ENCODE results near the gene TGFBR2. TPM values are rescaled to one million over a fixed set of nuclear protein-coding genes. Genes with fewer than 3 reads are reported as not detected.
"Not testable (repeated sequence)": the region's sequence is repeated elsewhere in the genome, so short reads cannot be mapped to it uniquely, and the experiment has no call there.

The TGFBR2 gene
- total RNA-seq, 2 experiments from 2014 or later: 74.4 to 77.8 TPM

GRCh38 chr3:30624480-30624879 is 18.1 kb downstream of the TGFBR2 start:
- DNase-seq, H3K4me3 Mint-ChIP-seq, H3K9me3 Mint-ChIP-seq, POLR2A ChIA-PET, H3K27me3 Mint-ChIP-seq: not testable (repeated sequence)
- Mint-ChIP-seq H3K27ac (peak overlapping the region; percentile 83), H3K4me1 (peaks cover 94% of the 10 kb centered on the region), H3K36me3 (ENCODE audit: low read depth) (peaks cover 76% of the 10 kb centered on the region)
- CTCF ChIA-PET: interaction anchor here (1.0 to 1.7 kb wide), 3 partner anchors 9 to 18 kb away, joined by 3 to 4 read pairs (median 3); partner anchors contain the start of gene TGFBR2

GRCh38 chr3:30625541-30626438 is 19.4 kb downstream of the TGFBR2 start:
- Mint-ChIP-seq H3K36me3 (ENCODE audit: low read depth) (peaks cover 75% of the 10 kb centered on the region), H3K4me1 (peaks cover 94% of the 10 kb centered on the region), H3K9me3 (no peaks in the 10 kb centered on the region), H3K4me3 (no peak overlapping the region), H3K27me3 (no peaks in the 10 kb centered on the region), H3K27ac (peak overlapping the region; percentile 78)
- ChIA-PET POLR2A (no interaction called here), CTCF (interaction anchor here (0.8 to 1.7 kb wide), 3 partner anchors 10 to 32 kb away, joined by 3 to 4 read pairs (median 3); partner anchors contain the start of gene TGFBR2)
- DNase-seq: no peak

- H3K36me3 Mint-ChIP-seq (ENCODE audit: low read depth): peaks cover 72% of the 10 kb centered on the region
- H3K4me1 Mint-ChIP-seq: peaks cover 94% of the 10 kb centered on the region
- POLR2A ChIA-PET: no interaction called here
- no peak overlapping the region for H3K4me3 Mint-ChIP-seq
- peak overlapping the region; percentile 78 for H3K27ac Mint-ChIP-seq
- no peaks in the 10 kb centered on the region for H3K9me3 Mint-ChIP-seq
- no peak for DNase-seq
- CTCF ChIA-PET: interaction anchor here (1.0 kb wide), 1 partner anchor 10 kb away, joined by 6 read pairs; no protein-coding TSS in a partner anchor
- no peaks in the 10 kb centered on the region for H3K27me3 Mint-ChIP-seq
These were observed 20.2 kb downstream of the TGFBR2 start for GRCh38 chr3:30626443-30627180.

- Mint-ChIP-seq H3K9me3 (no peaks in the 10 kb centered on the region), H3K36me3 (ENCODE audit: low read depth) (peaks cover 72% of the 10 kb centered on the region), H3K4me1 (peaks cover 94% of the 10 kb centered on the region), H3K27me3 (no peaks in the 10 kb centered on the region), H3K4me3 (peak overlapping the region; percentile 49), H3K27ac (peak overlapping the region; percentile 97)
- no peak for DNase-seq
- ChIA-PET POLR2A (interaction anchor here (1.1 kb wide), 1 partner anchor 12 kb away, joined by 3 read pairs; no protein-coding TSS in a partner anchor), CTCF (interaction anchor here (0.6 to 2.6 kb wide), 11 partner anchors 9 to 904 kb away, joined by 3 to 13 read pairs (median 4); partner anchors contain the start of gene STT3B)
These were observed 22.0 kb downstream of the TGFBR2 start for GRCh38 chr3:30628205-30628900.

GRCh38 chr3:30628901-30629590 is 22.6 kb downstream of the TGFBR2 start:
- Mint-ChIP-seq H3K4me1 (peaks cover 93% of the 10 kb centered on the region), H3K27ac (peak overlapping the region; percentile 97), H3K9me3 (no peaks in the 10 kb centered on the region), H3K4me3 (peak overlapping the region; percentile 49), H3K27me3 (no peaks in the 10 kb centered on the region), H3K36me3 (ENCODE audit: low read depth) (peaks cover 70% of the 10 kb centered on the region)
- ChIA-PET CTCF (interaction anchor here (0.6 to 2.6 kb wide), 14 partner anchors 8 to 904 kb away, joined by 3 to 13 read pairs (median 4); partner anchors contain the start of gene STT3B), POLR2A (interaction anchor here (0.7 to 1.1 kb wide), 3 partner anchors 13 to 1151 kb away, joined by 3 to 4 read pairs (median 3); no protein-coding TSS in a partner anchor)
- DNase-seq: peak; percentile 49

GRCh38 chr3:30629746-30630145 is 23.3 kb downstream of the TGFBR2 start:
- no peaks in the 10 kb centered on the region for H3K9me3 Mint-ChIP-seq
- no peak for DNase-seq
- H3K27ac Mint-ChIP-seq: peak overlapping the region; percentile 97
- CTCF ChIA-PET: interaction anchor here (0.9 to 2.6 kb wide), 10 partner anchors 8 to 623 kb away, joined by 3 to 13 read pairs (median 4); no protein-coding TSS in a partner anchor
- H3K4me3 Mint-ChIP-seq: peak overlapping the region; percentile 1
- H3K27me3 Mint-ChIP-seq: no peaks in the 10 kb centered on the region
- peaks cover 71% of the 10 kb centered on the region for H3K36me3 Mint-ChIP-seq (ENCODE audit: low read depth)
- POLR2A ChIA-PET: interaction anchor here (0.7 to 1.1 kb wide), 3 partner anchors 13 to 1152 kb away, joined by 3 to 4 read pairs (median 3); no protein-coding TSS in a partner anchor
- H3K4me1 Mint-ChIP-seq: peaks cover 93% of the 10 kb centered on the region

GRCh38 chr3:30630238-30631030 is 24.0 kb downstream of the TGFBR2 start:
- no peaks in the 10 kb centered on the region for H3K27me3 Mint-ChIP-seq
- H3K4me1 Mint-ChIP-seq: peaks cover 95% of the 10 kb centered on the region
- no peaks in the 10 kb centered on the region for H3K9me3 Mint-ChIP-seq
- H3K27ac Mint-ChIP-seq: peak overlapping the region; percentile 97
- peak overlapping the region; percentile 1 for H3K4me3 Mint-ChIP-seq
- H3K36me3 Mint-ChIP-seq (ENCODE audit: low read depth): peaks cover 74% of the 10 kb centered on the region
- ChIA-PET CTCF (interaction anchor here (0.7 to 3.3 kb wide), 11 partner anchors 10 to 63 kb away, joined by 3 to 13 read pairs (median 5); partner anchors contain the start of gene TGFBR2), POLR2A (interaction anchor here (0.6 kb wide), 1 partner anchor 64 kb away, joined by 7 read pairs; no protein-coding TSS in a partner anchor)
- no peak for DNase-seq

GRCh38 chr3:30631243-30631904 is 25.0 kb downstream of the TGFBR2 start:
- H3K27me3 Mint-ChIP-seq: no peaks in the 10 kb centered on the region
- H3K27ac Mint-ChIP-seq: peak overlapping the region; percentile 97
- peaks cover 72% of the 10 kb centered on the region for H3K36me3 Mint-ChIP-seq (ENCODE audit: low read depth)
- ChIA-PET POLR2A (interaction anchor here (0.6 to 1.2 kb wide), 2 partner anchors 24 to 63 kb away, joined by 5 to 7 read pairs; no protein-coding TSS in a partner anchor), CTCF (interaction anchor here (0.6 to 3.3 kb wide), 10 partner anchors 10 to 62 kb away, joined by 3 to 9 read pairs (median 4); partner anchors contain the start of gene TGFBR2)
- H3K9me3 Mint-ChIP-seq: no peaks in the 10 kb centered on the region
- peaks cover 95% of the 10 kb centered on the region for H3K4me1 Mint-ChIP-seq
- DNase-seq: peak; percentile 66
- peak overlapping the region; percentile 67 for H3K4me3 Mint-ChIP-seq

GRCh38 chr3:30632065-30632464 is 25.7 kb downstream of the TGFBR2 start:
- Mint-ChIP-seq H3K4me3 (peak overlapping the region; percentile 67), H3K9me3 (no peaks in the 10 kb centered on the region), H3K27me3 (no peaks in the 10 kb centered on the region), H3K27ac (peak overlapping the region; percentile 97), H3K4me1 (peaks cover 95% of the 10 kb centered on the region), H3K36me3 (ENCODE audit: low read depth) (peaks cover 72% of the 10 kb centered on the region)
- CTCF ChIA-PET: interaction anchor here (1.2 to 3.3 kb wide), 5 partner anchors 10 to 61 kb away, joined by 4 to 9 read pairs (median 5); no protein-coding TSS in a partner anchor
- POLR2A ChIA-PET: interaction anchor here (1.2 kb wide), 1 partner anchor 23 kb away, joined by 5 read pairs; no protein-coding TSS in a partner anchor
- DNase-seq: no peak

- Mint-ChIP-seq H3K9me3 (no peaks in the 10 kb centered on the region), H3K36me3 (ENCODE audit: low read depth) (peaks cover 74% of the 10 kb centered on the region), H3K27ac (peak overlapping the region; percentile 97), H3K27me3 (no peaks in the 10 kb centered on the region), H3K4me3 (peak overlapping the region; percentile 67), H3K4me1 (peaks cover 96% of the 10 kb centered on the region)
- ChIA-PET CTCF (interaction anchor here (1.4 to 3.3 kb wide), 3 partner anchors 11 to 31 kb away, joined by 3 to 9 read pairs (median 6); no protein-coding TSS in a partner anchor), POLR2A (no interaction called here)
- DNase-seq: no peak
These were observed 26.1 kb downstream of the TGFBR2 start for GRCh38 chr3:30632521-30632920.
